ENCODE data around the gene DNAH6.

DNA sequence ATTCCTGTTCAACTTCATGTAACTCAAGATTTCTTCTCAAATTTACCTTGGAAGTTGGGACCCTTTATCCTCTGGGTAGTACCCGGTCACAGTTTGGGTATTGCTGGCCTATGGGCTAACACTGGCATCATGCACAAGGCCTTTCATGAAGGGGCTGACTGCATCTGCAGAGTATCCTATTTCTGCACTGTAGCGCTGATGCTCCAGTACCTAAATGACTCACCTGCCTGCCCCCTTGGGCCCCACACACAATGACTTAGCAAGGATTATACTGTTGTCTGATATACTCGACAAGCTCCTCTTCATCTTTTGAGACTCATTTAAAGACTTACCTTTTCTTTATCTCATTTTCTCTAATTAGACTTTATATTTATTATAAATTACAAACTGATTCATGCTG, 39.9 kb downstream of the DNAH6 start:
- TF ChIP-seq, protein P1, sequence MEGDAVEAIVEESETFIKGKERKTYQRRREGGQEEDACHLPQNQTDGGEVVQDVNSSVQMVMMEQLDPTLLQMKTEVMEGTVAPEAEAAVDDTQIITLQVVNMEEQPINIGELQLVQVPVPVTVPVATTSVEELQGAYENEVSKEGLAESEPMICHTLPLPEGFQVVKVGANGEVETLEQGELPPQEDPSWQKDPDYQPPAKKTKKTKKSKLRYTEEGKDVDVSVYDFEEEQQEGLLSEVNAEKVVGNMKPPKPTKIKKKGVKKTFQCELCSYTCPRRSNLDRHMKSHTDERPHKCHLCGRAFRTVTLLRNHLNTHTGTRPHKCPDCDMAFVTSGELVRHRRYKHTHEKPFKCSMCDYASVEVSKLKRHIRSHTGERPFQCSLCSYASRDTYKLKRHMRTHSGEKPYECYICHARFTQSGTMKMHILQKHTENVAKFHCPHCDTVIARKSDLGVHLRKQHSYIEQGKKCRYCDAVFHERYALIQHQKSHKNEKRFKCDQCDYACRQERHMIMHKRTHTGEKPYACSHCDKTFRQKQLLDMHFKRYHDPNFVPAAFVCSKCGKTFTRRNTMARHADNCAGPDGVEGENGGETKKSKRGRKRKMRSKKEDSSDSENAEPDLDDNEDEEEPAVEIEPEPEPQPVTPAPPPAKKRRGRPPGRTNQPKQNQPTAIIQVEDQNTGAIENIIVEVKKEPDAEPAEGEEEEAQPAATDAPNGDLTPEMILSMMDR (IDR thresholded peaks at IDR 0.05; ENCODE audit: low read depth, low read length), result no peak
- no peak for TF ChIP-seq EZH2phosphoT487 (IDR thresholded peaks at IDR 0.05; ENCODE audit: low read depth)

Measured in OCI-LY3 (cell line).